ENCODE results near the gene ACCS.

The ACCS gene

DNA sequence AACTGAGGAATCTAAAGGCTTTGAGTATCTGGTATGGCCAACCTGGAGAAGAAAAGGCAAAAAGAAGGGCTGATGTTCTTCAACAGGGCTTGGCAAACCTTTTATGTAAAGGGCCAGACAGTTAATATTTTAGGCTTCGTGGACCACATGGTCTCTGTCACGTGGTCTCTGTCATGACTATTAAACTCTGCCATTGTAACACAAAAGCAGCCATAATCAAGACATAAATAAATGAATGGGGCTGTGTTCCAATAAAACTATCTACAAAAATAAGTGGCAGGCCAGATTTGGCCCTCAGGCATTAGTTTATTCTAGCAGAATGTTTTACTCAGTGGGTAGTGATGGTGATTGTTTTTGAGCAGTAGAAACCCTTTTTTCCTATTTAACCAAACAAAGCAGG, 18.8 kb upstream of the ACCS start:
- CTCF ChIA-PET, result interaction anchor here (17.9 kb wide), 1 partner anchor 154 kb away, joined by 444 read pairs; no protein-coding TSS in a partner anchor
- TF ChIP-seq, protein P1, sequence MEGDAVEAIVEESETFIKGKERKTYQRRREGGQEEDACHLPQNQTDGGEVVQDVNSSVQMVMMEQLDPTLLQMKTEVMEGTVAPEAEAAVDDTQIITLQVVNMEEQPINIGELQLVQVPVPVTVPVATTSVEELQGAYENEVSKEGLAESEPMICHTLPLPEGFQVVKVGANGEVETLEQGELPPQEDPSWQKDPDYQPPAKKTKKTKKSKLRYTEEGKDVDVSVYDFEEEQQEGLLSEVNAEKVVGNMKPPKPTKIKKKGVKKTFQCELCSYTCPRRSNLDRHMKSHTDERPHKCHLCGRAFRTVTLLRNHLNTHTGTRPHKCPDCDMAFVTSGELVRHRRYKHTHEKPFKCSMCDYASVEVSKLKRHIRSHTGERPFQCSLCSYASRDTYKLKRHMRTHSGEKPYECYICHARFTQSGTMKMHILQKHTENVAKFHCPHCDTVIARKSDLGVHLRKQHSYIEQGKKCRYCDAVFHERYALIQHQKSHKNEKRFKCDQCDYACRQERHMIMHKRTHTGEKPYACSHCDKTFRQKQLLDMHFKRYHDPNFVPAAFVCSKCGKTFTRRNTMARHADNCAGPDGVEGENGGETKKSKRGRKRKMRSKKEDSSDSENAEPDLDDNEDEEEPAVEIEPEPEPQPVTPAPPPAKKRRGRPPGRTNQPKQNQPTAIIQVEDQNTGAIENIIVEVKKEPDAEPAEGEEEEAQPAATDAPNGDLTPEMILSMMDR (IDR thresholded peaks at IDR 0.05; ENCODE audit: insufficient read depth, low read length, missing control alignments), result no peak

DNA sequence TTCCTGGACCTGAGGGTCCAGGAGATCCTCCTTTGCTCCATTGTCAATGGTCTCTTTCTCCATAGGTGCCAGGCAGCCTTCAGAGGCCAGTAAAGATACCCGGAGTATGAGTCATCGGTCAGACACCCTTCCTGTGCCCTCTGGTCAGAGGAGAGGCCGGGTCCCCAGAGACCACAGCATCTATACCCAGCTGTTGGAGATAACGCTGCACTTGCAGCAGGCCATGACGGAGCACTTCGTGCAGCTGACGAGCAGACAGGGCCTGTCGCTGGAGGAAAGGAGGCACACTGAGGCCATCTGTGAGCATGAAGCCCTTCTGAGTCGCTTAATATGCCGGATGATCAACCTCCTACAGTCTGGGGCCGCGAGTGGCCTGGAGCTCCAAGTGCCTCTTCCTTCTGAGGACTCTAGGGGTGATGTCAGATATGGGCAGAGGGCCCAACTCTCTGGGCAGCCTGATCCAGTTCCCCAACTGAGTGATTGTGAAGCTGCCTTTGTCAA, 18.1 kb upstream of the ACCS start, which contains the start of gene ACCSL:
Gene ACCSL (plus strand): TSS at position 51 of the 501 bp plus-strand sequence. CDS start 56 bp downstream, at position 107.
- no peak for DNase-seq (ENCODE audit: low read depth, low spot score)
- ChIA-PET CTCF (interaction anchor here (1.1 kb wide), 1 partner anchor 10 kb away, joined by 4 read pairs; no protein-coding TSS in a partner anchor), POLR2A (no interaction called here)
- H3K4me3 ChIP-seq (ENCODE audit: low read depth, low read length), result no peak within 1 kb of the TSS
- TF ChIP-seq, protein P1 (IDR thresholded peaks at IDR 0.05; ENCODE audit: insufficient read depth, low read length, missing control alignments), result no peak

More for the DNA sequence above, 18.8 kb upstream of the ACCS start:
- no peak overlapping the region for H3K4me3 ChIP-seq (ENCODE audit: low read depth, low read length)
- DNase-seq (ENCODE audit: low read depth, low spot score), result no peak
- POLR2A ChIA-PET, result no interaction called here

DNA sequence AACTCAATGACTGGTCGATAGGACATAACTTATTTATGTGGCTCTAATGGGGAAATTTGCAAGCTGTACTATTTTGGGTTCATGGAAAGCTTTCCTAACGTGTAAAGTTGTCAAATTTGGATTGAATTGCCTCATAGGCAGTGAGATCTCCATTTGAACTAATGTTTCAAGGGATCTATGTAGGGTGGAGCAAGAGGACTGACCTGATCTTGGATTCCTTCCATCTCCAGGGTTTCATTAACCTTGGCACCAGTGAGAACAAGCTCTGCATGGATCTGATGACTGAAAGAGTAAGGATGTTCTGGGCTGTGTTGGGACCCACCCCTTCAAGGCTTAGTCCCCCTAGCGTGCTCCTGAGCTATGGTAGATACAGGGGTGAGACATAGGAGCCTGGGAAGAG, 16.2 kb upstream of the ACCS start:
- CTCF ChIA-PET, result interaction anchor here (0.7 to 1.1 kb wide), 4 partner anchors 10 to 160 kb away, joined by 3 to 4 read pairs (median 4); no protein-coding TSS in a partner anchor
- POLR2A ChIA-PET, result no interaction called here
- TF ChIP-seq, protein P1 (IDR thresholded peaks at IDR 0.05; ENCODE audit: insufficient read depth, low read length, missing control alignments), result no peak
- no peak overlapping the region for H3K4me3 ChIP-seq (ENCODE audit: low read depth, low read length)
- no peak for DNase-seq (ENCODE audit: low read depth, low spot score)

DNA sequence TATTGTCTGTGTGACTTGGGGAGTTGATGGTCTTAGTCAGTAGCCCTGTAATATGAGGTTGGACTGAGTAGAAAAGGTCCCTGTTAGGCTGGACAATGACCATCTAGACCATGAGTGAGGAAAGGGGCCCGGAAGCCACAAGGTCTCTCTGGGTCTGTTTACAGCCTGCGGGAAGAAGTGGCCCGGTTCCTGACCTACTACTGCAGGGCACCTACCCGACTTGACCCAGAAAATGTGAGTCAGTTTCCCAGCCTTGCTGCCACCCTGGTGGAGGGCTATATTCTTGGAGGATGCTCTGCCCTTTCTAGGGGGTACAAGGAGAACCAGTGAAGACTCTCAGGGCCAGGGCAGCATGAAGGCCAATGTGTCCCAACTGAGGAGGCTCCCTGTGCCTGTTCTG, 14.9 kb upstream of the ACCS start:
- TF ChIP-seq, protein P1 (IDR thresholded peaks at IDR 0.05; ENCODE audit: insufficient read depth, low read length, missing control alignments), result no peak
- DNase-seq (ENCODE audit: low read depth, low spot score), result no peak
- no peak overlapping the region for H3K4me3 ChIP-seq (ENCODE audit: low read depth, low read length)
- ChIA-PET POLR2A (no interaction called here), CTCF (no interaction called here)

DNA sequence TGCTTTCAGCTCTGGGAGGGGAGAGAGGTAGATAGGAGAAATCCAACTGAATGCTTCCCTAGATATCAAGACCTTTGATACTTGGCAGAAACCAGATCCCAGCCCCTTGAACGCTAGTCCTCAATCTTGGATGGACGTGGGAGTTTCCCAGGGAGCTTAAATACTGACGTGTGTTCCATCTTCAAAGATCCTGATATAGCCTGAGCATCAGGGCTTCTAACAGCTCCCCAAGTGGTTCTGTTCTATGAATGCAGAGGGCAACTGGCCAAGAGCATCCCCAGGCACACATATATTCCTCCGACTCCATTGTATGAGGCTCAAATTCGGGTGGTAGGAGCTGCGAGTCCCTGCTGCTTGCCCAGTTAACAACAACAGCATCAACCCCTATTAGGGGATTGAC, 8.7 kb upstream of the ACCS start:
- TF ChIP-seq, protein P1 (IDR thresholded peaks at IDR 0.05; ENCODE audit: insufficient read depth, low read length, missing control alignments), result no peak
- ChIA-PET POLR2A (no interaction called here), CTCF (interaction anchor here (0.8 to 3.4 kb wide), 5 partner anchors 9 to 167 kb away, joined by 3 to 17 read pairs (median 6); partner anchors contain the start of gene ACCS)
- DNase-seq (ENCODE audit: low read depth, low spot score), result no peak
- H3K4me3 ChIP-seq (ENCODE audit: low read depth, low read length), result no peak overlapping the region

DNA sequence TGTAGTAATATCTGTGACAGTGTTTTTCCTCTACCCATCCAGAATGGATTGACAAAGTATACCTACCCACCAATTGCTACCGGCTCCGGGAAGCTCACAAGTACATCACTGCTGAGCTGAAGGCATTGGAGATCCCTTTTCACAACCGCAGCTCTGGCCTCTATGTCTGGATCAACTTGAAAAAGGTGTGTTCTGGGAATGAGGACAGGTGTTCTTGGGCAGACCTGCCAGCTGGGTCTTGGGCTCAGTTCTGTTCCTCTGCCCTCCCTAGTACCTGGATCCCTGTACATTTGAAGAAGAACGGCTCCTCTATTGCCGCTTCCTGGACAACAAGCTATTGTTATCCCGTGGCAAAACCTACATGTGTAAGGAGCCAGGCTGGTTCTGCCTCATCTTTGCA, 7.8 kb upstream of the ACCS start:
- ChIA-PET CTCF (interaction anchor here (1.0 to 3.4 kb wide), 3 partner anchors 15 to 168 kb away, joined by 3 to 17 read pairs (median 3); partner anchors contain the start of gene EXT2), POLR2A (no interaction called here)
- TF ChIP-seq, protein P1 (IDR thresholded peaks at IDR 0.05; ENCODE audit: insufficient read depth, low read length, missing control alignments), result no peak
- DNase-seq (ENCODE audit: low read depth, low spot score), result no peak
- no peak overlapping the region for H3K4me3 ChIP-seq (ENCODE audit: low read depth, low read length)

Data from AG04449 (cell line).